ENCODE results near the gene APBA2.

Gene APBA2

GRCh38 chr15:28900892-28901586, 15.3 kb downstream of the APBA2 start:
- no peak for TF ChIP-seq CTCF (IDR thresholded peaks at IDR 0.05; ENCODE audit: low read depth, low read length)
- DNase-seq: no peak
- H3K36me3 ChIP-seq: no peaks in the 10 kb centered on the region
- H3K27me3 ChIP-seq: no peaks in the 10 kb centered on the region
- no peak overlapping the region for H3K4me3 ChIP-seq (ENCODE audit: low read depth, low read length)
- H3K9me3 ChIP-seq: no peaks in the 10 kb centered on the region
- peaks cover 8% of the 10 kb centered on the region for H3K4me1 ChIP-seq

GRCh38 chr15:28901587-28901980, 15.8 kb downstream of the APBA2 start:
- H3K9me3 ChIP-seq: no peaks in the 10 kb centered on the region
- no peaks in the 10 kb centered on the region for H3K27me3 ChIP-seq
- no peaks in the 10 kb centered on the region for H3K36me3 ChIP-seq
- no peak for TF ChIP-seq CTCF (IDR thresholded peaks at IDR 0.05; ENCODE audit: low read depth, low read length)
- H3K4me3 ChIP-seq (ENCODE audit: low read depth, low read length): no peak overlapping the region
- no peak for DNase-seq
- H3K4me1 ChIP-seq: peaks cover 8% of the 10 kb centered on the region

- Histone ChIP-seq H3K4me1 (peaks cover 8% of the 10 kb centered on the region), H3K27me3 (no peaks in the 10 kb centered on the region), H3K9me3 (no peaks in the 10 kb centered on the region), H3K36me3 (no peaks in the 10 kb centered on the region), H3K4me3 (ENCODE audit: low read depth, low read length) (no peak overlapping the region)
- peak; percentile 51 for TF ChIP-seq CTCF (IDR thresholded peaks at IDR 0.05; ENCODE audit: low read depth, low read length)
- no peak for DNase-seq
Observed at GRCh38 chr15:28901987-28902745, 16.4 kb downstream of the APBA2 start.

GRCh38 chr15:28902856-28903255, 17.1 kb downstream of the APBA2 start:
- H3K4me3 ChIP-seq (ENCODE audit: low read depth, low read length): no peak overlapping the region
- no peak for TF ChIP-seq CTCF (IDR thresholded peaks at IDR 0.05; ENCODE audit: low read depth, low read length)
- no peak for DNase-seq
- H3K27me3 ChIP-seq: no peaks in the 10 kb centered on the region
- H3K9me3 ChIP-seq: no peaks in the 10 kb centered on the region
- no peaks in the 10 kb centered on the region for H3K36me3 ChIP-seq
- H3K4me1 ChIP-seq: peaks cover 5% of the 10 kb centered on the region

GRCh38 chr15:28903555-28903954, 17.8 kb downstream of the APBA2 start:
- no peak for DNase-seq
- Histone ChIP-seq H3K9me3 (no peaks in the 10 kb centered on the region), H3K36me3 (no peaks in the 10 kb centered on the region), H3K4me3 (ENCODE audit: low read depth, low read length) (no peak overlapping the region), H3K27me3 (no peaks in the 10 kb centered on the region), H3K4me1 (peaks cover 1% of the 10 kb centered on the region)
- TF ChIP-seq CTCF (IDR thresholded peaks at IDR 0.05; ENCODE audit: low read depth, low read length): no peak

GRCh38 chr15:28904003-28904402, 18.2 kb downstream of the APBA2 start:
- Histone ChIP-seq H3K9me3 (no peaks in the 10 kb centered on the region), H3K27me3 (no peaks in the 10 kb centered on the region), H3K36me3 (no peaks in the 10 kb centered on the region), H3K4me3 (ENCODE audit: low read depth, low read length) (no peak overlapping the region), H3K4me1 (no peaks in the 10 kb centered on the region; the same call in none of the 2 replicates)
- no peak for DNase-seq
- TF ChIP-seq CTCF (IDR thresholded peaks at IDR 0.05; ENCODE audit: low read depth, low read length): no peak

Measured in BE2C (cell line).